H54 (cell line): ENCODE measurements around the gene ASB18.
A peak's percentile ranks its signal among the peaks of the same experiment; 100 is the strongest.

Source experiments
- DNase-seq: peaks from one replicate; pipeline ENCODE4 v3.0.0; 2011; ENCODE audit warnings: low spot score, mixed read lengths; ENCODE audit not compliant: insufficient read length
- FAIRE-seq: peaks from 3 replicates; lab custom pipeline; 2011; peaks lifted over from hg19 to GRCh38; lab: Jason Lieb, UNC
- POLR2A ChIP-seq: IDR thresholded peaks from 2 replicates; pipeline ENCODE4 v1.6.1; 2011; ENCODE audit warnings: low read depth, mild to moderate bottlenecking, low read length

Gene ASB18

DNA sequence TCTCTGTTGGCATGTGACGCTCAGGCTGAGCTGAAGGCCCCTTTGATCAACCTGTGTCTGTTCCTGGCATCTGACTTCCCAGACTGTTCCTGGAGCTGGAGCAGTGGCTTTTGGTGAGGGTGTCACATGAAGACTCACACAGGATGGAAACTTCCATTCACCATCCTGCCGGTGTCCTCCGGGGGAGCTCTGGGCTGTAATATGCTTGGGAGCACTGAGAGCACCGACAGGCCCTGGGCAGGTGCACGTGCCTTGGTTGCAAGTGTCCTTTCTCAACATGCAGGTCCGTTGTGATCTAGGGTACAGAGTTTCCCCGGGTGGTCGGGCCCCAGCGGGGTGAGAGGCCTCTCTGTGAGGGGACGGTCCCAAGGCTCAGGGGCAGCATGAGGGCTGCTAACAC lies 71.2 kb downstream of the ASB18 start:
- DNase-seq: no peak
- FAIRE-seq: no peak

DNA sequence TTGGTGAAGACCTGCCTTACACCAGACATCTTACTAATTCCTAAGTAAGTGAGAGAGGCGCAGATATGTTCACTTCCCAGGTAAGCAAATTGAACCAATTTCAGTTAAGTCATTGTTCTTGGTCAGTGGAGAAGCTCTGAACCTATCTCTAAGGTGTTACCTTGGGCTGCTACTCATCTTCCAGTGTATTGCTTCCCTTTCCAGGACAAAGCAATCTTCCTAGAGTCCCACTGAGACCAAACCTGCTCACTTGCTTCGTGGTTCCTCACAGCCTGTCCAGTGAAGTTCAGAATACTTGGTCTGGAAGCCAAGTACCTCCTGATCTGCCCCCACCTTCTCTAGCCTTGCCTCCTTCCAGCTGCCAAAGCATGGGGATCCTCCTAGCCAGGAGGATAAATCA lies 73.5 kb downstream of the ASB18 start:
- no peak for DNase-seq
- TF ChIP-seq POLR2A: no peak
- no peak for FAIRE-seq

More for the DNA sequence above, 71.2 kb downstream of the ASB18 start:
- TF ChIP-seq POLR2A: no peak

DNA sequence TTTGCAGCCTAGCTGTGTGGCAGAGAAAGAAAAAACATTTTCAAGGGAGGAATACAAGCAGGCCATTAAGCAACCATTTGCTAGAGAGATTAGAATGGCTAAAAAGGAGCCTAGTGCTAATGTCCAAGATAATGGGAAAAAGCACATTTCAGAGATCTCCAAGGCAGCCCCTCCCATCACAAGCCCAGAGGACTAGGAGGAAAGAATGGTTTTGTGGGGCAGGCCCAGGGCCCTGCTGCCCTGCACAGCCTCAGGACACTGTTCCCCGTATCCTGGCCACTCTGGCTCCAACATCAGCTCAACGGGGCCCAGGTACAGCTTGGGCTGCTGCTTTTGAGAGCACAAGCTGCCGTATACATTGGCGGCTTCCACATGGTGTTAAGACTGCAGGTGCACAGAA lies 79.5 kb downstream of the ASB18 start:
- no peak for FAIRE-seq
- no peak for DNase-seq
- TF ChIP-seq POLR2A: no peak

DNA sequence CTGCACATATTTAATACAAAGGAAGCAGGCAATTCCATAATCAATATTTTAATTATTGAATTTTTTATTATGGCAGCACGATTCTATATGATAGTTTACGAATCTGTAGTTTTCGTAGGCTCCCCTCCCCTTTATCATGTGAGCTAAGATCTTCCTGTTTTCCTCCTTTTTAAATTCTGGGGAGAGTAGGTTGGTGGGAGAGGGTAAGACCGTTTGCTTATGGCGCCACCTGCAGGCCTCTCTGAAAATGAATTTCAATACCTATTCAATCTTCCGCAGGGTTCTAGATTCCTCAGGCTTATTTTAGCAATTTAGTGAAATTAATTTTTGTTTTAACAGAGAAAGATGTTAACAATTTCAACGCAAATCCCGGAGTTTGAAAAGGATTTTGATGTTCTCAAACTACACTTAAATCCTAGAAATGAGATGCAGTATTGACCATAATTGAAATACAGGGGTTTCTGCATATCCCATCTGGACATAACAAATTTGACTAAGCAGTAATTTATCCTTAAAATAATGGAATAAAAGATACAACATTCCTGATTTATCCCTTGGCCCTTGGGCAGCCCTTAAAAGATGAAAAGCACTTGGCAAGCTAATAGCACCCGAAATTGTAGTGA lies 83.3 kb downstream of the ASB18 start:
- no peak for TF ChIP-seq POLR2A
- FAIRE-seq: no peak
- peak; percentile 83 for DNase-seq

DNA sequence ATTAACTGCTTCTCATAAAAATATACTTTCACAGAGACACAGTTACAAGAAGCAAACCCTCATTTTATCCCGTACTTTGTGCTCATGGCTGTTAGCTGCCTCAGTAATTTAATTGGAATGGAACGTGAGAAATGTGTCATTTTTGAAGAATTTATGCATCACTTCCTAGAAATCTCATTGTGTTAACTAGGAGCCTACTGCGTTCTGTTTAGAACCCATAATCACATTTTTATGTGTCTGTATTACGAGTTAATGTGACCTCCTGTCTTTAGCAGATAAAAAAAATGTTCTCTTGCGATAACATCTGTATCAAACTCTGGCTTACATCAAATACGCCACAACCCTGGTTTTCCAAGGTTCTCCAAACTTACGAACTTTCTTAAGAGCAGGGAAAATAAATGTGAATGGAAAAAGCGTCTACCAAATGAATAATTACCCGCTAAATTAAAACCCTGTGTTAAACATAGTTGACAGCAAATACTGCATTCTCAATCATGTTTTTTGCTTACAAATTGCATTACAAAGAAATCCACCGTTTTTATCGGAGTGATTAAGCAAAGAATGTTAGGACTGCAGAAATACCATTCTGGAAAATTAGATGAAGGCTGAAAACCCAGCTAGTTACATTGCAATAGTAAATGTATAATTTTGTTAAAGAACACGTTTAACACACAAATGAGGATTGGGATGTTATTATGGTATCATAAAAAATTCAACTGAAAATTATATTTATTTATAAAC lies 84.0 kb downstream of the ASB18 start:
- no peak for TF ChIP-seq POLR2A
- no peak for DNase-seq
- no peak for FAIRE-seq

DNA sequence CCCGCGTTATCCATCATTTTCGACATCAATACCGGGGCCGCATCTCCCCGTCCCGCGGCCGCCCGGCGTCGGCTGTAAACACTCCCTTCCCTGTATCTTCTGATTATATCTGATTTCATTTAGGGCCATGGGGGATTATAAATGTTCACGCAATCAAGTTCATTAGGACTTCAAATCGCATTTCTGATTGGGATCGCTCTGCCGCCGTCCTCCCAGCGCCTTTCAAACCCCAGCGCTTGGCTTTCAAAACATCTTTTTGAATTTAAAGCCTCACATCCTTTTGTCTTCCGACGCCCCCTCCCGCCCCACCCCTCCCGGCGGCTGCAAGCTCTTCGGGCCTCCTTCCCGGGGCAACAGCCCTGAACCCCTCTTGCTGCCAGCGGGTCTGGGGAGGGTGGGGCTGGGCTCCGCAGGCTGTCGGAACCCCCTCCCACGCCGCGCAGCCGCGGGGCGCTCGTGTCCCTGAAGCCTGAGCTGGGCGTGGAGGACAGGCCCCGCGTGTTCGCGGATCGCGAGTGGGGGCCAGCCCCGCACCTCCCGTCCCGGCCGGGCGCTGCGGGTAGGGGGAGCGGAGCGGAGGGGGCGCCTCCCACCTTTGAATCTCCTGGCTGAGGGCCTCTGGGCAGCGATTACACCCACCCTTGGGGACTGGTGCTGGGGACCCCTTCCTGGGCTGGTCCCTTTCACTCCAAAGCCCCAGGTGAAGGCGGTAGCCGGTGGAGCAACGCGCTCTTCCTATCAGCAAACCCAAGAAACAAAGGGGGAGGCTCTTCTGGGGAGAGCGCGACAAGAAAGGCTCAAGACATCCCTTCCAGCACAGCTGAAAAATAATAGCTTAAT lies 84.8 kb downstream of the ASB18 start:
- FAIRE-seq (no peak), DNase-seq (no peak)
- no peak for TF ChIP-seq POLR2A

DNA sequence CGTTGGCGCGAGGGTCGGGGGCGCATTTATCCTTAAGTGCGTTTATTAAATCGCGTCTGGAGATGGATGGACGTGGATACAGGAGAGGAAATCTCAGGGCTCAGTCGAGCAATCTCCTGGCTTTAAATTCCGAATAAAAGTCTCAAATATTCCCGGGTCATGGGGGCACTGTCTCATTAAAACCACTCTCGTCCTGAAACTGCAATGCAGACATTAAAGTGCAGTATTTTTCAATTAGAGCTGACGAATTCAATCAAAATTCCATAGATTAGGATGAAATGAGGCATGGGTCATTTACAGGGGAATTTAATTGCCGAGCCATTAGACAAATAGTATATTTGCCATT lies 85.3 kb downstream of the ASB18 start:
- FAIRE-seq (no peak), DNase-seq (no peak)
- no peak for TF ChIP-seq POLR2A

DNA sequence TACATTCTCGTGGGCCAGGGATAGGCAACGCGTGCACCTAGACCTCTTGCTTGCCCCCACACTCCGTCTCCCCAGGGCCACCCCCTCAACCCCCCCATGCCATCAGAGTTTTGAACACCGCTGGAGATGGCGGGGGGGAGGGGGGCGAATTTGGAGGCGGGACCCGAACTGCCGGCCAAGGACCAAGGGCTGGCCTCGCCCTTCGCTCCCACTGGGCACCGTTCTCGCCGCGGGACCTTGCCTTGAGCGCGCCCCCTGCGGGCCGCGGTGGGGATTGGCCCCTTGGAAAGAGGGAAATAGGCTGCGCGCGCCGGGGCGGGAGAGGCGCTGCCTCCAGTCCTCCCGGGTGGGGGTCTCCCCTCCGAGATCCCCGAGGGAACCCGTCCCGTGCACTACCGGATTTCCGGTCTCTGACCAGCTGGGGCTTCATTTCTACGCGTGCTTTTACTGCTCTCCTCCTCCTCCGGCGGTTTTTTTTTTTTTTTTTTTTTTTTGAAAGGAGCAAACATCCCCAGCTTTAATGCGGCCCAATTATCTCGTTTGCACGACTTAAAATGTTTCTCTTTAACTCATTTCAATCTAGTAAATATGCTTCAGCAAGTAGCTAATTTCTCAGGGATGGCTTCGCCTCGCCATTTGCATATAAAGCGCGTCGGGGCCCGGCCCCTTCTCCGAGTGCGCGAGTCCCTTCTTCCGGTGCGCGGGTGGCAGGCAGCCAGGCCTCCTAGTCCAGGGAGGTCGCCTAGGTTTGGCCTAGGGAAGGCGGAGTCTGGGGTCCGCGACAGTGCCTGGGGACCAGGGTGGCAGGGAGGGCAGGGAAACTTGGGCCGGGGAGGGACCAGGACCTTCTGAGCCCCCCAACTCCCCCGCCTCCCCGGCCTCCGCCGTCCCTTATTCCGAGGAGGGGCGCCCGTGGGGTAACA lies 86.0 kb downstream of the ASB18 start:
- no peak for TF ChIP-seq POLR2A
- DNase-seq (peak; percentile 88), FAIRE-seq (no peak)

DNA sequence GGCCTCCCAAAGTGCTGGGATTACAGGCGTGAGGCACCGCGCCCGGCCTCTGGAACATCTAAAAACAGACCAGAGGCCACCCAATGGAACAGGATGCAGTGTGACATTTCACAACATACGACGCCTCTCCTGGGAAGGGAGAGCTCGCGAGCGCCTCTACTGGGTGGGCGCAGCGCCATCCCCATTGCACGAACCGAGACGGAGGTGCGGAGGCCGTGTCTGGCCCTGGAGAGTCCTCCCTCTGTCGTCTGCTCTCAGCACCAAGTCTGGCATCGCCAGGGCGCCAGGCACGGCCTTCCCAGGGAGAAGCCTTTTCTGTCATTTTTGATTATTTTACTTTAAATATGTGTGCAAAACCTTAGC lies 86.6 kb downstream of the ASB18 start:
- no peak for TF ChIP-seq POLR2A
- FAIRE-seq: no peak
- no peak for DNase-seq

DNA sequence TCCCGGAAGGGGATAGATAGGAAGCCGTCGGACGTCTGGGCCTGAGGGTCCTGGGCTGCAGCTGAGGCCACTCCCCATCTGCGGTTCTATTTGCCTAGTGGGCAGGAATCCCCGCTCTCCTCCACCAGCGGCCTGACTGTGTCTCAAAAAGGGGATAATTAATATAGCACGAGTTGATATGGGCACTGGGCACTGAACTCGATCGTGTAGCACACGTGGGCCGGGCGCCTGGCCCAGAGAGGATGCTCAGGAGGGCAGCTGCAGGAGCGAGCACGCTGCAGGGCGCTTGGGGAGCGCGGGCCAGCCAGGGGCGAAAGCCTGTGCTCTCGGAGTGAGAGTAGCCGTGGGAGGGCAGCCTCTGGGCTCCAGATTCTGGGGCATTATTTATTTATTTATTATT lies 87.3 kb downstream of the ASB18 start:
- DNase-seq (no peak), FAIRE-seq (no peak)
- no peak for TF ChIP-seq POLR2A

DNA sequence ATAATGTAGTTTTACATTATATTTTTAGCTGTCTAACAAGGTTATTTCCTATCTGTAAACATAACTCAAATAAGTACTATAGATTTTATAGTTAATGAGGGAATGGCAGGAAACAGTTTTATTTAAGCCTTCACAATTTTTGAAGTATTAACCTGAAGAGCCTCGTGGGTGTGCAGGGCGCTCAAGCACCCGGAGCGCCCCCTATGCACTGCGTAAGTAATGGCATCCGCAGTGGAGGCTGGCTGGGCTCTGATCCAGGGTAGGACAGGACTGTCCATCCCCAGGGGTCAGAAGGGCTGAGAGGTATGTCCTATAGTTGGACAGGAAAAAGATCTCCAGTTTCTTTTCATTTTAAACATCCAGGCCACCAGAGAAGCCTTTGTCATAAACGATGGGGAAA lies 87.8 kb downstream of the ASB18 start:
- DNase-seq (no peak), FAIRE-seq (no peak)
- no peak for TF ChIP-seq POLR2A

DNA sequence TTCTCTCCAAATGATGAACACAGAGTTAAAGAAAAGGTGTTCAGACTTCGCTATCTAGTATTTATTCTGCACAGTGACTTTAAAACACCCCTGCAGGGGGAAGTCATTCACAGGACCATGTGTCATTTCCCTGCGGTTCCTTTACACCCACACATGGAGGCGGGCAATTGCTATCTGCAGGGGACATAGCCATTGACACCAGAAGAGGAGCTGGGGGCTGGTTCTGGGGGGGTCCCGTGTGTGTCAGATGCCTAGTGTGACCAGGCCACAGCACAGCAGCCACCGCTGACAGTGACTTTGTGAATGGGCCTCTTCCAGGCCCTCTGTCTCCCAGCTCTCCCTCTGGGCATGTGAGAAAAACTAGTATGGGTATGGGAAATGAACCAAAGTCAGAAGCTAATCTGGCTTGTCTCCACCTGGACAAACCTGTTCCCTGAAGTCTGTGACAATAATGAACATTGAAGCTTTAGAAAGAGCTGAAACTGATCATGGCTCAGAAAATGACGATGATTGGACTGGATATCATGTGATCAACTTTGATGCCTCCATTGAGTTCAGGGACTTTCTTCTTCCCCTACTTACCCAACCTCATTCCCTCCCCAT lies 88.6 kb downstream of the ASB18 start:
- no peak for FAIRE-seq
- TF ChIP-seq POLR2A: no peak
- no peak for DNase-seq
